A549 (cell line): ENCODE measurements around the gene KRT73. TPM values are rescaled to one million over a fixed set of nuclear protein-coding genes. Genes with fewer than 3 reads are reported as not detected.

Source experiments
- ATAC-seq, 2 experiments: fragments of 200-7000 bp in 1 of 2; fragments of >200 bp in 1 of 2; cut with Nextera tagmentation in 1 of 2; cut with Tn5 transposase in 1 of 2; 3 replicates each; pipeline versions ENCODE4 v1.8.0 to v1.9.1; 2018 to 2020; ENCODE audit warnings: mild to moderate bottlenecking in 1 of 2, moderate library complexity in 1 of 2
- CTCF ChIA-PET: fragments of 300-600 bp; sonication (Branson Sonifier 250); formaldehyde crosslinking; extraction: SDS; loops from one replicate; lab custom pipeline; 2021; ENCODE audit warnings: antibody characterized with exemption, inconsistent platforms; lab: Yijun Ruan, JAX
- POLR2A ChIA-PET: fragments of 350-600 bp; formaldehyde crosslinking; extraction: SDS; loops from one replicate; lab custom pipeline; 2021; ENCODE audit warnings: antibody characterized with exemption, inconsistent platforms; lab: Yijun Ruan, JAX
- DNase-seq, 2 experiments: peaks; one replicate each; pipeline versions ENCODE4 v3.0.0 to v3.0.0-alpha.2; 2011 to 2016; ENCODE audit warnings: low read depth in 1 of 2, low spot score in 1 of 2
- FAIRE-seq: peaks from 2 replicates; lab custom pipeline; 2011; peaks lifted over from hg19 to GRCh38; lab: Jason Lieb, UNC
- H3K27ac ChIP-seq, 2 experiments: fragments of >200 bp; sonication (Bioruptor Twin); formaldehyde crosslinking; 3 replicates each; pipeline ENCODE4 v1.5.1; 2016 to 2017
- H3K4me1 ChIP-seq: fragments of >200 bp; sonication (Bioruptor Twin); formaldehyde crosslinking; 3 replicates; pipeline ENCODE4 v1.6.1; 2016
- H3K4me2 ChIP-seq: fragments of >200 bp; sonication (Bioruptor Twin); formaldehyde crosslinking; 3 replicates; pipeline ENCODE4 v1.6.1; 2016
- H3K4me3 ChIP-seq: fragments of >200 bp; sonication (Bioruptor Twin); formaldehyde crosslinking; 3 replicates; pipeline ENCODE4 v1.5.1; 2016
- H3K9me3 ChIP-seq: fragments of >200 bp; sonication (Bioruptor Twin); formaldehyde crosslinking; 3 replicates; pipeline ENCODE4 v1.6.1; 2016
- ATOH8 ChIP-seq: fragments of 250-450 bp; sonication (Bioruptor Pico); IDR thresholded peaks from 2 replicates; pipeline ENCODE4 v1.5.0; 2020; ENCODE audit warnings: low read depth, mild to moderate bottlenecking, moderate library complexity
- CHD4 ChIP-seq: fragments of 200-600 bp; sonication (generic); IDR thresholded peaks from 2 replicates; pipeline ENCODE4 v1.6.1; 2016; ENCODE audit warnings: antibody characterized with exemption, mild to moderate bottlenecking, borderline replicate concordance
- ELK1 ChIP-seq: fragments of 150-350 bp; IDR thresholded peaks from 2 replicates; pipeline ENCODE4 v1.6.1; 2014; ENCODE audit warnings: low read depth, mild to moderate bottlenecking, low read length
- ESRRA ChIP-seq: fragments of 150-350 bp; IDR thresholded peaks from 2 replicates; pipeline ENCODE4 v1.6.1; 2014; ENCODE audit warnings: mild to moderate bottlenecking, low read length, borderline replicate concordance
- GATA3 ChIP-seq: IDR thresholded peaks from 2 replicates; pipeline ENCODE4 v1.6.1; 2012; ENCODE audit warnings: borderline replicate concordance
- HDAC2 ChIP-seq: fragments of 200-600 bp; sonication (generic); IDR thresholded peaks from 2 replicates; pipeline ENCODE4 v1.6.1; 2016
- HOXA7 ChIP-seq: fragments of 250-450 bp; sonication (Bioruptor Pico); IDR thresholded peaks from 2 replicates; pipeline ENCODE4 v1.5.0; 2020; ENCODE audit warnings: mild to moderate bottlenecking, moderate library complexity
- JUN ChIP-seq, 2 experiments: fragments of >200 bp; sonication (Bioruptor Twin); formaldehyde crosslinking; IDR thresholded peaks; 2 replicates in 1 of 2; 3 replicates in 1 of 2; pipeline ENCODE4 v1.6.1; 2016 to 2017
- JUNB ChIP-seq: fragments of >200 bp; sonication (Bioruptor Twin); formaldehyde crosslinking; IDR thresholded peaks from 2 replicates; pipeline ENCODE4 v1.6.1; 2016
- MAFK ChIP-seq: fragments of 450-650 bp; IDR thresholded peaks from 2 replicates; pipeline ENCODE4 v1.6.1; 2014; ENCODE audit not compliant: partially characterized antibody
- MAX ChIP-seq: IDR thresholded peaks from 2 replicates; pipeline ENCODE4 v1.6.1; 2012
- REST ChIP-seq: fragments of 200-600 bp; sonication (generic); IDR thresholded peaks from 2 replicates; pipeline ENCODE4 v1.6.1; 2016; ENCODE audit warnings: antibody characterized with exemption, mild to moderate bottlenecking, moderate library complexity
- ZC3H11A ChIP-seq: fragments of 450-650 bp; IDR thresholded peaks from 2 replicates; pipeline ENCODE4 v1.6.1; 2014; ENCODE audit warnings: antibody characterized with exemption, mild to moderate bottlenecking
- WGBS: methylation state at CpG from one replicate; pipeline ENCODE4 v1.1.6; 2017; ENCODE audit errors: missing lambda C conversion rate; 5-methylcytosine and 5-hydroxymethylcytosine counted together
- polyA plus RNA-seq, 4 experiments: library from polyadenylated mRNA; depleted of rRNA in 3 of 4; stranded (reverse); fragments of >200 nt; fragmentation: RNase III in 1 of 4; extraction: RNeasy Plus Mini Kit Qiagen cat#74134 plus additional on column Dnase treatment in 1 of 4; gene quantifications; 2 replicates in 3 of 4; 3 replicates in 1 of 4; pipeline ENCODE4 v1.2.3, GENCODE V29; 2011 to 2017

KRT73 gene
- polyA plus RNA-seq, 2 of the 4 experiments (the other 2 are of a cell fraction): not detected

GRCh38 chr12:52637299-52637698 is 18.9 kb upstream of the KRT73 start (continued):
- TF ChIP-seq JUN (IDR thresholded peaks at IDR 0.05): no peak
- no peak for TF ChIP-seq GATA3
- TF ChIP-seq, all 56 proteins: peak for 0

GRCh38 chr12:52636592-52637258 is 18.4 kb upstream of the KRT73 start:
- Histone ChIP-seq H3K9me3 (no peaks in the 10 kb centered on the region), H3K4me1 (no peaks in the 10 kb centered on the region), H3K27ac (no peak overlapping the region)
- no peak for DNase-seq
- WGBS: 71% methylated on average over 5 of the region's 5 CpGs
- TF ChIP-seq MAFK: peak; percentile 14
- no peak for TF ChIP-seq ESRRA
- TF ChIP-seq, all 56 proteins: peak for 1
- POLR2A ChIA-PET: no interaction called here
- Histone ChIP-seq H3K4me2 (no peak overlapping the region), H3K4me3 (no peak overlapping the region)
- no peak for FAIRE-seq
- ATAC-seq: no peak
- CTCF ChIA-PET: no interaction called here

- DNase-seq (no peak), ATAC-seq (no peak), FAIRE-seq (no peak)
- Histone ChIP-seq H3K4me3 (no peak overlapping the region), H3K4me2 (no peak overlapping the region), H3K9me3 (no peaks in the 10 kb centered on the region), H3K4me1 (no peaks in the 10 kb centered on the region), H3K27ac (no peak overlapping the region)
- CTCF ChIA-PET: no interaction called here
- TF ChIP-seq HOXA7: no peak
- TF ChIP-seq HDAC2: no peak
- TF ChIP-seq MAX: no peak
- TF ChIP-seq ELK1: no peak
- no peak for TF ChIP-seq ATOH8 (CRISPR knock-in tag)
- TF ChIP-seq JUNB: no peak
- no peak for TF ChIP-seq CHD4
- TF ChIP-seq ZC3H11A: no peak
- TF ChIP-seq REST: no peak
- WGBS: 77% methylated on average over 6 of the region's 6 CpGs
- POLR2A ChIA-PET: no interaction called here
These were observed 17.8 kb upstream of the KRT73 start for GRCh38 chr12:52636189-52636588.

- no peaks in the 10 kb centered on the region for H3K4me1 ChIP-seq
- FAIRE-seq: no peak
- H3K9me3 ChIP-seq: no peaks in the 10 kb centered on the region
- TF ChIP-seq MAFK (peak; percentile 91), JUN (IDR thresholded peaks at IDR 0.05) (no peak)
- no peak for ATAC-seq
- no peak overlapping the region for H3K4me3 ChIP-seq
- 40% methylated on average over 5 of the region's 7 CpGs for WGBS
- H3K4me2 ChIP-seq: no peak overlapping the region
- DNase-seq: no peak
- POLR2A ChIA-PET: no interaction called here
- H3K27ac ChIP-seq: no peak overlapping the region
- CTCF ChIA-PET: interaction anchor here (1.2 to 1.9 kb wide), 4 partner anchors 8 to 245 kb away, joined by 3 to 5 read pairs (median 4); no protein-coding TSS in a partner anchor
These were observed 16.1 kb upstream of the KRT73 start for GRCh38 chr12:52634266-52635056.
